GM12874 (cell line): ENCODE results near the gene OSBPL10.

Experiments
- TF ChIP-seq, protein P1 (sequence below): IDR thresholded peaks from 2 replicates; pipeline ENCODE4 v1.5.1; 2011; ENCODE audit warnings: low read depth, mild to moderate bottlenecking, control low read depth, low read length, moderate library complexity; ENCODE audit not compliant: insufficient read depth

Gene OSBPL10

DNA sequence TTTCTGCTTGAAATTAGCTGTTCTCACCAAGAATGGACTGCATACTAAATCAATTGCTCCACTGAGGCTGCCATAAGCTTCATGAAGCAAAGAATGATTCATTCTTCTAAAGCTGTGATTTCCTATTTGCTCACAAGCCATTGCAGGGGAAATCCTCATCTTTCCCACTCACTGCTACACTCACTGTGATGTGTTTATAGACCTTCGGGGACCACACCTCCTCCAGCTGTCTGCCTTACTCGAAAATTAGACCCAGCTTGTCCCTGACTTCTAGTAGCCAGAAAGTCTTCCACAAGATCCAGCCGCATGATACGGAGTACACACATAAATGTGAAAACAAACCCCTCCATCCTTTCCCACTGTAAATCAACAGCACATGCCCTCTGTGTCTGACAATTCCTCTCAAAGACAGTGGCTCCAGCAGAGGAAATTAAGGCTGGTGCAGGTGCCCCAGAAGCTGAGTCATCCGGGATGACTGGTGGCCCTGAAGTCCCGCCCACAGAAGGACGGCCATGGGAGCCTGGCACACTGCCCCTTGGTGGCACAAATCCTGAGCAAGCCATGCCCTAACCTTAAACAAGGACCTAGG is 276.4 kb downstream of the OSBPL10 start:
- TF ChIP-seq, protein P1, sequence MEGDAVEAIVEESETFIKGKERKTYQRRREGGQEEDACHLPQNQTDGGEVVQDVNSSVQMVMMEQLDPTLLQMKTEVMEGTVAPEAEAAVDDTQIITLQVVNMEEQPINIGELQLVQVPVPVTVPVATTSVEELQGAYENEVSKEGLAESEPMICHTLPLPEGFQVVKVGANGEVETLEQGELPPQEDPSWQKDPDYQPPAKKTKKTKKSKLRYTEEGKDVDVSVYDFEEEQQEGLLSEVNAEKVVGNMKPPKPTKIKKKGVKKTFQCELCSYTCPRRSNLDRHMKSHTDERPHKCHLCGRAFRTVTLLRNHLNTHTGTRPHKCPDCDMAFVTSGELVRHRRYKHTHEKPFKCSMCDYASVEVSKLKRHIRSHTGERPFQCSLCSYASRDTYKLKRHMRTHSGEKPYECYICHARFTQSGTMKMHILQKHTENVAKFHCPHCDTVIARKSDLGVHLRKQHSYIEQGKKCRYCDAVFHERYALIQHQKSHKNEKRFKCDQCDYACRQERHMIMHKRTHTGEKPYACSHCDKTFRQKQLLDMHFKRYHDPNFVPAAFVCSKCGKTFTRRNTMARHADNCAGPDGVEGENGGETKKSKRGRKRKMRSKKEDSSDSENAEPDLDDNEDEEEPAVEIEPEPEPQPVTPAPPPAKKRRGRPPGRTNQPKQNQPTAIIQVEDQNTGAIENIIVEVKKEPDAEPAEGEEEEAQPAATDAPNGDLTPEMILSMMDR: no peak

DNA sequence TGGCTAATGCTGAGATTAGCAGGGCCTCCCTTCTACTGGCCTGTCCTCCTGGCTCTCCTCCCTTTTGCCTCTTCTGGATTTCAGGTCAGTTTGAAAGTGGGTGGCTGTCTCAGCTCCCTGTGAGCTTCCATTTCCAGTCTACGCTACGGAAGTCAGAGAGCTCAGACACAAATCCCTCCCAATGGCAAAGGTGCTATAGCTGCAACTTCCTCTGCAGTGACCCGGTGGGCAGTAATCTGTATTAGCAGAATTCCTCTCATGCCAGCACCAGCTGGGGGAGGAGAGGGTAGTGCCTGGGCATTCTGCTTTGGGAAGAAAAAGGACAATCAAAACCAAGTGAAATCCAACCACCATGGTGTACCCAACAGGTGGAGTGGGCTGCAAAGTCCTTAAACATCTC is 276.9 kb downstream of the OSBPL10 start:
- TF ChIP-seq, protein P1: no peak

DNA sequence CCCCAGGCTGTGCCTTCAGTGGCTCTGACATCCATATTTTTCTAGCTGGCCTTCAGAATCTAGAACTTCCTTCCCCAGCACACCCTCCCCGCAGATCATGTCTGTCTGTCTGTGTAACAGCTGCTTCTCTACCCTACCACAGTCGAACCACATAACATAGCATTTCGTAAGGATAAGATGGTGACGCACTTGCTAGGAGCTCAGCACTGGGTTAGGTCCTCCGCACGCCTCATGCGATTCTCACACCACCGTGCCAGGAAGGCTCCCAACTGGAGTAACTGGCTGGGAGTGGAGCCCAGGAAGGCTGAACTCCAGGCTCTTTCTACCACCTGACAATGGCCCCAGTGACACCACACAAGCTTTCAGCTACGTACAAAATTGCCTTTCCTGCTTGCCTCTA is 279.8 kb downstream of the OSBPL10 start:
- TF ChIP-seq, protein P1: no peak

DNA sequence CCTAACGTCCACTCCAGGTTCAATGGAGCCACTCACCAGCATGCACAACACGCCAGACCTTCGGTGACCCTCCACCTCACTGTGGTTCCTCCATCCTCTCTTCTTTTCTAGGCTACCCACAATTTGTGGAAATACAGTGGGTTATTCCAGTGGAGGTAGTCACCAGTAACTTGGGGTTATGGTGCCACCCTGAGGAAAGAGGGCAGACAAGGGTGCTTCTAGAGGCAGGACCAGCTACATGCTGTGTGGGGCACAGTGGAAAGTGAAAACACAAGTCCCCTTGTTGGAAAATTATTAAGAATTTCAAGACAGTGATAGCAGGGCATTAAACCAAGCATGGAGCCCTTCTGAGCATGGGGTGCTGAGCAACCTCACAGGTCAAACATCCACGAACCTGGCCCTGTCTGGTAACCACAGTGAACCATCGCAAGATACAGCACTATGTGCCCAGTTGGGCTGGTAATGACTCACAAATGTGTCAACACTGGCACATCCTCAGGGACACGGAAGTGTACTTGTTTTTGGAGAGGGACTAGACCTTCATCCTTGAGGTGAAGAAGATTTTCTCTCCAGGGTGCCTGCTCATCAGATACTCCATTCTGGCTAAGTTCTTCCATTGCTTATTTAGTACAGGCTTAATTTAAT is 281.6 kb downstream of the OSBPL10 start:
- TF ChIP-seq, protein P1: no peak

DNA sequence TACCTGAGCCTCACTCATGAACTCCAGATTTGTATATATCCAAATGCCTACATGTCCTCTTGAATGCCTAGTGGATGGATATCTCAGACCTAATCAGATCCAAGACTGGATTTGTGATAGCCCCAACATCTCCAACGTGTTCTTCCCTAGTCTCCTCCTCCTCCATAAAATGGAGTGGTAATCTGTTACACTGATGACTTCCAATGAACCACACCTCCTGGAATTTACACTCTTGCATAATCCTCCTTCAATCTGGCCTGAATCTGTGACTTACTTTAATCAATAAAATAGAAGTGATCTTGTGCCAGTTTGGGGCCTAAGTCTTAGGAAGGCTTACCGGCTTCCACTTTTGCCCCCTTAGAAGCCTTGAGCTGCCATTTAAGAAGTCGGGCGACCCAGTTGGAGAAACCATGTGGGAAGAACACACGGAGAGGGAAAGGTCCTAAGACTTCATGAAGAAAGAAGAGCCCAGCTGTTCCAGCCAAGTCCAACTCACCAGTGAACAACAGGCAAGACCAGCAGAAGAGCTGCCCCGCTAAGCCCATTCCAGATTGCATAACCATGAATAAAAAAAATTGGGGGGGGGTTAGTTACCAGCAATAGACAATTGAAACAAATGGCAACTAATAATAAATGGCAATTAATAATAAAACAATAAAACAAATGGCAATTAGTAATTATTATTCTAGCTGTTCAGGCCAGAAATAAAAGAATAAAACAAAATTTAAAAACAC is 284.1 kb downstream of the OSBPL10 start:
- TF ChIP-seq, protein P1: no peak

DNA sequence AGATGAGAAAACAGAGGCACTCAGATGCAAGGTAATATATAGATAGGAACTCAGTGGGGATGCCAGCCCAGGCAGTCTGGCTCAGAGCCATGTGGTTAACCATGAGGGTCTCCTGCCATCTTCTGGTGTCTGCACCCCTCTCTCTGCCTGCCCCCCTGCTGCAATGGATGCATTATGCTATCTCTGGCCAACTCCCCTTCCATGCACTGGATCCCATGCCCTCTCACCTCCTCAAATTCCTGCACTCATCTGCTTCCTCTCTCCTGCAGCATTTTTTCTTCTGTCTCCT is 285.1 kb downstream of the OSBPL10 start:
- TF ChIP-seq, protein P1: no peak

DNA sequence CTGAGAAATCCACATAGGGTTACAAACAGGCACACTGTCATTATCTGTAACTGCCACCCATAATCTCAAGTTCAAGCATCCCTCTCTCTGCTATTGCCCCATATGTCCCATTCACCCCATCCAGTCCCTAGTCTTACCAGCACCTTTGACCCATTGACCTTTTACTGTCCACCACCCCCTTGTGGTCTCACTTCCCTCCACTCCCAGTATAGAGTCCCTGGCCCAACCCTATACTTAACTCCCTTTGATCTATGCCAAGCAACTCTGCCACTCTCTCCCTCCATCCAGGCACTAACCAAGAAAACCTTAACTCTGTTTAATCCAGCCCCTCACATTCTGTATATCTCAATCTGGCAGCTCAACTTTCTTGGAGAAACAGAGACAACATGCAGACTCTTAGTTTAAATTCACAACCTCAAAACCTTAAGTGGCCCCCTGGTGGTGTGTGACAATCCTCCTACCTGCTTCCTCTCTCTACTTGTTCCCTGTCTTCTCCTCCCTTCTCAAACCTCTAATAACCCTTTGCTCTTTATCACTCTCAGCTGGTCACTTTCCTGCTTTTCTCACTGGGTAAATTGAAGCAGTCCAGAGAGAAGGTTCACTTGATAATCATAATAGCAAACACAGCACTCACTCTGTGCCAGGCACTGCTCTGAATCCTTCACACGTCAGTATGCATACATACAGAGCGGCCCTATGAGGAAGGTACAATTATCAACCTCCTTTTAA is 285.6 kb downstream of the OSBPL10 start:
- TF ChIP-seq, protein P1: peak; percentile 37; the same call in 1 of the 2 replicates
